HCEC 1CT (cell line): Measurements from ENCODE around the gene PTPRD.
"Not testable (repeated sequence)": the region's sequence is repeated elsewhere in the genome, so short reads cannot be mapped to it uniquely, and the experiment has no call there.

Experiments
- DNase-seq: peaks from one replicate; pipeline ENCODE4 v3.0.0-alpha.2; 2017

Gene PTPRD

DNA sequence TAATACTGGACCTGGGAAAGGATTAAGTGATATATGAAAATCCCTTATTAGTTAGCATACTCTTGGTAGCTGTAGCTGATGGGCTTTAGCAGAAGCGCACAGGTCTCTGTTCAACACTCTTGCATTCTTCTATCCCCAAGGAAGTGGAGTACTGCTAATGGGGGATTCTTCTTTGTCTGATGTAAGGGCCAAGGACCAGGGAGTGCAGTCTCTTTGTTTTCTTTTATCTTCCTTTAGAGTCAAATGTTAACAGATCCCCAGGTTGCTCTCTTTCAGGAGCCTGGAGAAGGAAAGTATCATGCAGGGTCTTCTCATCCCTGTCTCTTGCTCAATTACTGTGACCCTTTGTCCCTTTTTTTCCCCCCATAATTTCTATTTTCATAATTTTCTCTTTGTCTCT, 1666.3 kb downstream of the PTPRD start:
- DNase-seq, result no peak

DNA sequence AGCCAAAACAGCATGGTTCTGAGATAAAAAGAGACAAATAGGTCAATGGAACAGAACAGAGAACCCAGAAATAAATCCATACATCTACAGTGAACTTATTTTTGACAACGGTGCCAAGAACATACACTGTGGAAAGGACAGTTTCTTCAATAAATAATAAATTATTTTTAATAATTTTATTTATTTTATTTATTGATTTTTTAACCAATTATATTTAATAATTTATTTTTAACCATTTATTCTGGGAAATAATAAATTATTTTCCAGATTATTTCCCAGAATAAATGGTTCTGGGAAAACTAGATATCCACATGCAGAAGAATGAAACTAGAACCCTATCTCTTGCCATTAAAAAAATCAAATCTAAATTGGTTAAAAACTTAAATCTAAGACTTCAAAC, 1669.4 kb downstream of the PTPRD start:
- no peak for DNase-seq

DNA sequence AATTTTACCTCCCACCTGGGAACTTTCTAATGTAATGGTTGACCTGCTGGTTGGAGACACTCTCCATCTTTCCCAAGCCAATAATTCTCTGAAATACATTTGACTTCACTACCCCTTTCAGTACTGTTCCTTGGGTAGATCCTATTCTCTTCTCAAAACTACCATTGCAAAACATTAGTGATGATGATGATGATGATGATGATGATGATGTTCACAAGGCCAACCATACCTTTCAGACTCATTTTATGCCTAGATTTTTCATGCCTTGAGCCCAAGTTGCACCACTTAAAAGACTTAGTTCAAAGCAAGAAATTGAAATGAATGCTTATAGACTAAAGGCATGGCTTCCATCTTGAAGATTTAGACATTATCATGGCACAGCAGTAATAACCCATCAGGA, 1672.2 kb downstream of the PTPRD start:
- no peak for DNase-seq

DNA sequence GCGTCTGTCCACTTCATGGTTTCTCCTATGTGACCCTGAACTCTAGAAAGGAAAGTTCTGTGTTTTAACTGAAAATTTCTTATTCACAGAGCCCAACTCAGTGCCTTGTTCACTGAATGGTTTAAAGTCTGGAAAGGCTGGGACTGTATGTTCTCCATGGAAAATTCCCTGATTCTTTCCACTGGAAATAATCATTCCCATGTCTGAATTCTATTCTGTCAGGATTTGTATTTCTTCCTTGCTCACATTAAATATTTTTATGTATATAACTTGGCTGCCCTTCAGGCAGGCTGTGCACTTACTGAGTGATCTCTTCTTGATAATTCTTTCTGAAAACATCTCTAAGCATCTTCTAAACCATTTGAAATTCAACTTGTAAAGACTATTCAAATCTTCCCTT, 1686.3 kb downstream of the PTPRD start:
- DNase-seq, result no peak

DNA sequence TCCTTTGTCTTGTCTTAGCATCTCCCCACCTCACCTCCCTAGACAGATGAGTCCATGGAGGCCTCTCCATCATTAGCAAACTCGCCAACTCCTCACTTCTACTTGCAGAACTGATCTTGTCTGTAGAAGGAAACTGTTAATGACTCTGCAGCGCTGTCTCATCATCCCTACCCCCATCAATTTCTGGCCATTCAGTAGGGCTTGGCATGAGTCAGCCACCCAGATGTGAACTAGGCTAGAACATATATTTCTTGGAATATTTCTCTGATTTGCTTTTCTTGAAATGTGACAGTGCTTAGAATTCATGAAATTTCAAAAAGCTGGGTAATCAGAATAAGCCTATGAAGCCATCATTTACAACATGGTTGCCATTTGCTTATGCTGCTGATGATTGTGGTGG, 1688.2 kb downstream of the PTPRD start:
- DNase-seq, result no peak

DNA sequence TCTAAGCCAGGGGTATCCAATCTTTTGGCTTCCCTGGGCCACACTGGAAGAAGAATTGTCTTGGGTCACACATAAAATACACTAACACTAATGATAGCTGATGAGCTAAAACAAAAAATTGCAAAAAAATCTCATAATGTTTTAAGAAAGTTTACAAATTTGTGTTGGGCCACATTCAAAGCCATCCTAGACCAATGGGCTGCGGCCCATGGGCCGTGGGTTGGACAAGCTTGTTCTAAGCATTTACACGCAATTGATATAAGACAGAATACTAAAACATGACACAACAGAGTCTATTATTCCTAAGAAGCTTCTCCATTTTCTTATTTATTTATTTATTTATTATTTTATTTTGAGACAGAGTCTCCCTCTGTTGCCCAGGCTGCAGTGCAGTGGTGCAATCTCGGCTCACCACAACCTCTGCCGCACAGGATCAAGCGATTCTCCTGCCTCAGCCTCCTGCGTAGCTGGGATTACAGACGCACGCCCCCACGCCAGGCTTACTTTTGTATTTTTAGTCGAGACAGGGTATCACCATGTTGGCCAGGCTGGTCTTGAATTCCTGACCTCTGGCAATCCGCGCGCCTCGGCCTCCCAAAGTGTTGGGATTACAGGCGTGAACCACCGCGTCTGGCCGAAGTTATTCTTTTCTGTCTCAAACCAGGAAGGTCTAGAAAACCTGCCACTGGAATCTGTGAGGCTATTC, 1692.2 kb downstream of the PTPRD start:
- not testable (repeated sequence) for DNase-seq

DNA sequence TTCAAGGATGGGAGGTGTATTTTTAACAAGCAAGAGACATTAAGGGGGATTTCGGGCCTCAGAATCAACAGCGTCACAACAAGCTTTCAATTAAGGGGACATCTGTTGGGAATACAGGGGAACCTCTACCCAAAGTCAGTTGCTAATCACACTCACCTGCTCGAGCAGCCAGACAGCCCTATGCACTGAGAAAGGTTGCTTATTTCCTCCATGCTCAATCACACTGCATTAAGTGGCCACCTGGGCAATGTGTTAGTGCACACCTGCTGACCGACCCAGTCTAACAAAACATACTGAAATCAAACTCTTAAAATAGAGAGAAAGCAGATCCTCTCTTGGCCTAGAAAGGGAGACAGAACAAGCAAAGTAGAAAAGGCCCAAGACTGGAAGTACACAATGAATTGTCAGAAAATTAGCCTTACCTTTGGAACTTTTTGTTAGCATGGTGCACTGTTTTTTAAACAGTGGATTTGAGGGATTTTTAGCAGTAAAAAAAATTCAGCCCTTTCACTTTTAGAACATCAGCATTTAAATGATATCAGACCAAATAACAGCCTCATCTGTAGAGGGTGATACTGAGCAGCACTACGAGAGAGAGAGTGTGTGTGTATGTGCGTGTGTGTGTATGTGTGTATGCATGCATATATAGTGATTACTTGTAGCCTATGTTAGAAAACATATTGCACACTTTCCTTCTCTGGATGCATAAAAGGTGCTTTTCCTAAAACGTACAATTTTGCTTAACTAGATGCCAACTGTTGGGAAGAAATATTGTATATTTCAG, 1694.7 kb downstream of the PTPRD start:
- no peak for DNase-seq

DNA sequence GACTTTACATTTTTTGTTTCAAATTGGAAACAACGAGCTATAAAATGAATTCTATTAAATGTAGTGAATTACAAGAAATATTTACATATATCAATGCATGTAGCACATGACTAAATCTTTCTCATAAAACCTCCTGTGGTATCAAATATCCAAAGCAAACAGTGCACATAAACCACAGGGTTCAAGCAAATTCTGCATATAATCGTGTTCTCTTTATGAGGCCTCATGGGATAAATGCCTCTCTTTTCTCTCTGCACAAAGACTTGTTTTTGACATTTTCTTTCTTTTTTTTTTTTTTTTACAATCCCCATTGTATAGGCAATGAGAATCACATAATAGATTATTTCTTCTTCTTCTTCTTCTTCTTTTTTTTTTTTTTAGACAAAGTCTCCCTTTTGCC, 1696.0 kb downstream of the PTPRD start:
- DNase-seq, result no peak

DNA sequence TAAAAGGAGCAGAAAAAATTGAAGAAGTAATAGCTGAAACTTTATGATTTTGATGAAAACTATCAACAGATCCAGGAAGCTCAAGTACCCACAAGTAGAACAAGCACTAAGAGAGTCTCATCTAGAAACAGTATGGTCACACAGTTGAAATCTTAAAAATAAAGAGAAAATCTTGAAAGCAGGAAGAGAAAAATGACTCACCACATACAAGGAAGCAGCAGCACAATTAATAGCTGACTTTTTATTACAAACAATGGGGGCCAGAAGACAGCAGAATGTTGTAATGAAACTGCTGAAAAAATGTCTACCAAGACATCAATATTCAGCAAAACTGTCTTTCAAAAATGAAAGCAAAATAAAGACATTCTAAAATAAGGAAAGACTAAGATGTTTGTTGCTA, 1704.9 kb downstream of the PTPRD start:
- no peak for DNase-seq

DNA sequence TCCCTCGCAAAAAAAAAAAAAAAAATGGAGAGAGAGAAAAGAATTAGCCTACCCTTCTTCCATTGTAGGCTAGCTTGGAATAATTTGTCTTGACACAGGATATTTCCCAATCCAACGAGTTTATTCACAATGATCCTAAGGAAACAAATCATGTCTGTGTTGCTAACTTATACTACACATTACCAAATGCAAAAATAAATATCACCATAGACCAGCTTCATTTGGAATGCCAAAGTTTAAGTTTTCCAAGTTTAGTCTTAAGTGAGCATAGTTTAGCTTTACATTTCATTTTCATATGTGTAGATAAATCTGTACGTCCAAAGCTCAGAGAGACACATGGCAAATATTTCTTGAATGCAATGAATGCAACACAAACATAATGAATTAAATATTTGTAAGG, 1707.1 kb downstream of the PTPRD start:
- DNase-seq, result no peak

DNA sequence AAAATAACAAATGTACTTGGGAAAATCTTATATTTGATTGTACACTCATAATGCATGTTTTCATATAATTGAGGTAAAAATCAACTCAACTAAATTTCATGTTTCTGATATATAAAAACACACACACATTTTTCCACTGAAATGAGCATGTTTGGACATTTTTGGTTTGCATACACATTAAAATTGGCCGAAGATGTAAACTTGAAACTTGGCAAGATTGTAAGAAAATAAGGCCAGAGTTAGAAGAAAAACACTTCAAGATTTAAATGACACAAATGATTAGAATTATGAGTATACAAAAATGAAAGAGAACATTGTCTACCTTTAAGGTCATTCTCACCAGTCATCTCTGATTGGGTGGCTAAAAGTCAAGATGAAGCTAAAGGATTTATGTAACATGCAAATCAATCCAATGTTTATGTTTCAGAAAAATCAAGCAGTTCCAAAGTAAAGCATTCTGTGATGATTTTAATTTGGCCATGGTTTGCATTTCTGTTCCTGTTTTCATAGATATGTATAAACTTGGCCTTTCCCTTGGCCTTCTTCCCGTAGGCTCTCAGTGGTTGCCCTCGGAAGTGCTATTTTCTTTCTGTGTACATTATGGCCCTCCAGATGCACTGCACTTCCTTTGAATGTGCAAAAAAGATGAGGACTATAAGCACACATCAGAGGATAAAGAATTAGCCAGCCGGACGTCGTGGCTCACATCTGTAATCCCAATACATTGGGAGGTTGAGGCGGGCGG, 1707.9 kb downstream of the PTPRD start:
- DNase-seq, result no peak

DNA sequence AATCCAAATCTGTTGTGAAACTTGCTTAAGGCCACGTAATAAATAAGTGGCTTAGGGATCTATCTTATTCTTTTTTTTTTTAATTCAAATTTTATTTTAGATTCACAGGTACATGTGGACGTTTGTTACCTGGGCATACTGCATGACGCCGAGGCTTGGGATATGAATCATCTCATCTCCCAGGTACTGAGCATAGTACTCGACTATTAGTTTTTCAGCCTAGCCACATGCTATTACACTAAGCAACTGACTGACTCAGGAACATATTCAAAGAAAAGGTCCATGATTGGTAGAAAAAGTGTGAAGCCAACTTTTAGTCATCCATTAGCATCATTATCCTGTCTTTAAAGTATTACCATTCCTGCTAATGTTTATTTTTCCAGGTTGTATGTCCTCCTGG, 1709.7 kb downstream of the PTPRD start:
- no peak for DNase-seq

DNA sequence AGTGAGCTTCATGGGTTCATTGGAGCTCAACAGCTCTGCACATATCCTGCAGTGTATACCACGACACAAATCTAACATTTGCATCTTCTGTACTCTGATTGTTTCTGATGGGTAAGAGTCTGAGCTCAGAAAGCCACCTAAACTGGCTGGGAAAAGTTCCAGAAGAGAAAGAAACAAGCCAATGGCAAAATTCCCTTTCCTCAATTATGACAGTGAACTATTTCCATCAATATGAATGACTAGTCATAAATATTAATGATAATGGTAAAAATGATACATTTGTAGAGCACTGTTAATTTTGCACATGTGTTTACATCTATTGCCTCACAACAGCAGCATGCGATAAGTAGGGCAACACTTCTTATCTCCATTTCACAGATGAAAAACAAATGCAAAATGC, 1711.7 kb downstream of the PTPRD start:
- DNase-seq, result no peak

DNA sequence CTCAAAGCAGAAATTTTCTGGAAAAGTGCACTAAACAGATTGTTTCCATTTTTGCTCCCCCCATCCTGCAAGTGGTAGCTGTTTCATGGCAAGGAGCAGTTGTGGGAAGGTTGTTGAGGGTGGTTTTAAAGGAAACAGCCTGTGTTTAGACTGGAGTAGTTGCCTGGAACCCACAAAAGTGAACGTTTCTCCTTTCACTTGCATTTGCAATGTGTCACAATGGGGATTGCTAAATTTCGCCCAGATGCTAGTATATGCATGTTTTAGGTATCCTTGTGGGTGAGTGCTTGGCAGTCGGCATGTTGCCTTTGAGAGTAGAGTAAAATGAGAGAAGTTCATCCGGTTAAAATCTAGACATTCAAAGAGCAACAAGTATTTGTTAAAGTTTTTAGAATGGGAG, 1713.3 kb downstream of the PTPRD start:
- DNase-seq, result no peak

DNA sequence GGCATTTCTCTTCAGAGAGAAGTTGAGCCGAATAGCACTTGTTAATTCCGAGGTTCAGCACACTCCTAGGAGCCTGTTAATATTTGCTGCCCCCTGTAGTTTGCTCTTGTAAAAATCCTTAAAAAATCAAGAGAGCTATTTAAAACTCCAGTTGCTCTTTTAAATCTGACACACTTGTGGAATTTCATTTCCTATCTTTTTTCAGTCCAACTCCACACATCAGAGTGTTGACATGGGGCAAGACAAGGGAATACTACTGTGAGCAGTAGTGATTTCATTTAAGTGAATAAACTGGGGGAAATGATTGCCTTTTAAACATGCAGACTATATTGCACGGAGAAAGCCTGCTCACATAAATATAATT, 1717.0 kb downstream of the PTPRD start:
- DNase-seq, result no peak

DNA sequence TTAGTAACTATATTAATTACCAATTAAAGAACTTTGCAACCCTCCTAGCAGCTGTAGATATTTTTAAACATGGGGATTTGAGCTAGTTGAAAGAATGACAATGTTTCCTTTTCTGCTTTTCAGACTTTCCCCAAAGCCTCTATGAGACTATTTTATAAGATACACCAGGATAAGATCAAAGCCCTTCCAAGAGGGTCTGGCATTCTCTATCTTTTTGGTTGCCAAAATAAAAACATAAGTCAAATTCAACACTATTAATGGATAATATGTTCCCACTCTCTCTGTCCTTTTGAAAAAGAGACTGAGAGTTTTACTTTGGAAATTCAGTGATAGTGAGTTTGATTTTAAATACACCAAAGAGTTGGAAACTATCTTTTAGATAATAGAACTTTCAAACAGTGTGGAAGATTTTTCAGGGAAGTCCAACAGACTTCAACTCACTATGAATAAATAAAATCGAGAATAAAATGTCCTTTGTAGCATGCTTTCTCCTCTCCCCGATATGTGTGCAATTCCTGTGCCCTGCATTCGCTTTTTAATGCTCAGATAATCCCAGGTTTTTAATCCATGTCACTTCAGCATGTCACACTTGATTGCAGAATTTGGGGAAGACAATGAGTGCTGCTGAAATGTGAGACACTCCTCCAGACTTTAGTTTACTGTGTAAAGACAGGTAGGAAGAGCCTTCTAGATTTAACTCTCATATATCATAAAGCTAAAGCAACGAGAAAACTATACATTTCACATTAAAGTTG, 1717.5 kb downstream of the PTPRD start:
- no peak for DNase-seq

DNA sequence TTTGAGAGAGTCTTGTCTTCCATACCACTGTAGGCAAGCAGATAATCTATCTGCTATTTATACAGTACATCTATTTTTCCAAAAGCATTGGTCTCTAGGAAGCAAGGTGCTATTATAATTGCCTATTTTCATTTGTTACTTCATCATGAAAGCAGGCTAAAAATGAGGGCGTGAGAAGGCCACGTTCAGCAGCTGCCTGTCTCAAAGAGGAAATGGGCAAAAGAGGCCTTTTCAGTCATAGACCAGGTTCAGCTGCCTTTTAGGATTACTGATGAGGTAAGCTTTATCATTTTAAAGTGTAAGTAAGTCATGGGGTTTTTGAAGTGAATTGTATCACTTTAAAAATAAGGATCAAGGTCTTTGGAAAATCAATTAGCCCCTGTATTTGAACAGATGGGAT, 1722.1 kb downstream of the PTPRD start:
- DNase-seq, result no peak

DNA sequence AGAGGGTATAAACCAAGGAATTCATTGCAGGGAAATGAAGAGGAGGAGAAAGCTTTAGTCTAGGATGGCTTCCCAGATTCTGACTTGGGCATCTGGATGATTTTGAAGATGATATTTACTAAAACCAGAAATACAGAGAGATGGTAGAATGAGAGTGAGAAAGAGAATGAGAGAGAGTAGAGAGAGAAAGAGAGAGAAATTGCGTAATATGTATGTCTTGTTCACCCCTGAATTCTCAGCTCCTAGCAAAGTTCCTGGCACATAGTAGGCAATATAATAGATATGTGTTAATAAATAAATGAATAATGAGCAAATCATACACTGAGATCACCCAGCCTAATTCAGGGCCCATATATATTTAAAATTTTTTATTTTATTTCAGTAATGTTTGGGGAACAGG, 1723.7 kb downstream of the PTPRD start:
- DNase-seq, result no peak

DNA sequence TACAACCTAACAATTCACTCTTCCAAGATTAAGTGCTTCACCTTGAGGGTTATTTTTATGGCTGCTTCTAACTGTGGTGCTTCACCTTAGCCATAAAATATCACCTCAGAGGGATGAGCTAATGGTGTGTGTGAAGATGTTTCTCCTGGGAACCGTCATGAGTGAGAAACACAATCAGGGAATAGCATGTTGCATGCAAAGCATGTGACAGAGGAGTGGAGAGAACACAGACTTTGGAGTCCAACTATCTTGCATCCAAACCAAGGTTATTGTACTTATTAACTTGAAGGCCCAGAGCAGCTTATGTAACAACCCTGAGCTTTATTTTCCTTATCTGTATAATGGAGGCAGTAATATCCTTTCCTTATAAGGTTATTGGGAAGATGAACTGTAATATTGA, 1724.2 kb downstream of the PTPRD start:
- no peak for DNase-seq

DNA sequence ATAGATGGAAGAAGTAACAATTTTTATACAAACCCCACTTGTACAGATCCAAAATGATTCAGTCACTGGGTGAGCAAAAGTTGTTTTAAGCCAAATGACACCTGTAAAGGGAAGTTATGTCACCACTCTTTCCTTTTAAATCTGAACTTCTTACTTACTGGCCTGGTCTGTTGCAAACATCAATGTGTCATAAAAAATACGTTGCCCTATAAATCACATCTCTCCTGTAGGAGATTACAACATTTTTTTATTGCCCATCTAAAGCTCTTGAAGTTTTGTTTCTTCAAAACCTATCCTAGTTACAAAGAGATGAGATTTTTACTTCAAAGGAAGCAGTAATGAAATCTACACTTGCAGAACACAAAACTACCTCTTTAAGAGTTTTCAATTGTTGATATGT, 1725.4 kb downstream of the PTPRD start:
- no peak for DNase-seq

DNA sequence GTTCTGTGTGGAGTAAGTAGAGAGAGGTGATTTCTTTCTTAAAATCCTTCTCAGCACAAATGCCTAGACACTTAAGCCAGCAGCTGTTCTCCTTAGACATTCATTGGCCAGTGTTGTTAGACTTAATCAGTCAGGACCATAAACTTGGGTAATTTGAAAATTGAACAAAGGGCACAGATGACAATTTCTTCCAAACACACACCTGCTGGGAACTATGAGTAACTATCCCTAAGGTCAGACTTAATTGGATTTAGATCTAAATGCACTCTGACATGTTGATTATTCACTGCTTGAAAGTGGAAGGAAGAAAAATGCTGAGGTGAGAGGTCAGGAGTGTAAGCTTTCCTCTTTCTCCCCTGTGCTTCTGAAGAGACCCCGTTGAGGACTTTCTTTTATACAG, 1729.5 kb downstream of the PTPRD start:
- DNase-seq, result no peak

DNA sequence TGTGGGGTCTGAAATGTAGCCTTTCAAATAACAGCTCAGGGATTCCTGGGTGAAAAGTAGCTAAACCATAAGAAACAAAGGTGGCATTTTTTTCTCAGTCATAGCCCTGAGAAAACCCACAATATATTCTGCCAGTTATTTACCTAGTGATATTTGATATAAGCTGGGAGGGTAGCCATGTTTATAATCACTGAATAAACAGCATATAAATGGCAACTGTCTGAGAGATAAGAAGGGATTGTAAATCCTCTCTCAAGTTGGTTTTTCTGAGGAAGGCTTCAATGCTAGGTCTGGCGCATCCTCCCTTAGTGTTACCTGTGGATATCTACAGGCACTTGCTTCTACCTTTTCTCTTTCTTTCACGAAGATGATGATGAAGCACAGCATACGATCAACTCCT, 1732.7 kb downstream of the PTPRD start:
- DNase-seq, result no peak

DNA sequence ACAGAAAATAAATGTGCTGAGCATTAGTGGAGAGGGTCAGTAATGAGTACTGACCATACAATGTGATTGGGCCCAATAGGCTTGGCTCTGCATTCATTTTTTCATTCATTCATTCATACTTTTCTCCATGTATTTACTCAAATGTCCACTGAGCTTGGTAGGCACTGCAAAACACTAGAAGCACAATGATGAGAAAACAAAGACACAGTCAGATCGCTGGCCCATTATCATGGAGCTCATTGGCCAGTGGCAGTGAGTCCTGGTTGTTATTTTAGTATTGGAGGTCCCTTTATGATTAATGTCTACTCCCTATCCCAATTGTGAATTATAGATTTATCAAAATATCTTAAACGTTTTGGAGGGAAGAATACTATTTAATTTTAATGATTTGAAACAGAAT, 1733.5 kb downstream of the PTPRD start:
- DNase-seq, result no peak
